ENCODE results near the gene MAZ. TPM values are rescaled to one million over a fixed set of nuclear protein-coding genes. Genes with fewer than 3 reads are reported as not detected.

MAZ gene
- total and polyA plus RNA-seq, 2 of the 13 experiments (the other 11 are each of a cell fraction or from before 2014, with no cell fraction given): 203 to 277 TPM

- TF ChIP-seq SKIL (CRISPR knock-in tag; IDR thresholded peaks at IDR 0.05; ENCODE audit: borderline replicate concordance) (peak; percentile 94), ZNF275 (CRISPR knock-in tag; IDR thresholded peaks at IDR 0.05; ENCODE audit: borderline replicate concordance) (peak; percentile 98), ZNF18 (CRISPR knock-in tag; IDR thresholded peaks at IDR 0.05; ENCODE audit: insufficient replicate concordance) (peak; percentile 97), ZNF407 (CRISPR knock-in tag; IDR thresholded peaks at IDR 0.05; ENCODE audit: not compliant biosample characterization) (peak; percentile 100), ZNF614 (CRISPR knock-in tag; IDR thresholded peaks at IDR 0.05; ENCODE audit: borderline replicate concordance) (peak; percentile 74; the same call in 1 of the 2 replicates), PRDM4 (CRISPR knock-in tag; IDR thresholded peaks at IDR 0.05; ENCODE audit: borderline replicate concordance) (peak; percentile 18; the same call in 1 of the 2 replicates), RFX1 (IDR thresholded peaks at IDR 0.05) (no peak), TEAD2 (CRISPR knock-in tag; IDR thresholded peaks at IDR 0.05) (peak; percentile 98), CEBPB (IDR thresholded peaks at IDR 0.05; ENCODE audit: borderline replicate concordance, low read depth, low read length) (no peak), ZFAT (CRISPR knock-in tag; conservative IDR thresholded peaks at IDR 0.05) (peak; percentile 88), CC2D1A (CRISPR knock-in tag; IDR thresholded peaks at IDR 0.05) (peak; percentile 92)
These were observed 1.3 kb downstream of the MAZ start (continued) for GRCh38 chr16:29807426-29808218.

Measured in HepG2 (cell line).